Large intestine (tissue), 3 donors: ENCODE results near the gene C20orf96. TPM values are rescaled to one million over a fixed set of nuclear protein-coding genes. Genes with fewer than 3 reads are reported as not detected.
"Not testable (repeated sequence)": the region's sequence is repeated elsewhere in the genome, so short reads cannot be mapped to it uniquely, and the experiment has no call there.

Source experiments
- DNase-seq, 2 donors: peaks; one replicate each; pipeline versions ENCODE4 v3.0.0 to v3.0.0-alpha.2; 2013
- H3K27ac ChIP-seq: one replicate; pipeline ENCODE4 v1.5.1; 2013; ENCODE audit warnings: low read length
- H3K27me3 ChIP-seq: 2 replicates; pipeline ENCODE4 v1.6.1; 2013; ENCODE audit warnings: low read length; ENCODE audit not compliant: control insufficient read depth, insufficient read depth
- H3K36me3 ChIP-seq: 2 replicates; pipeline ENCODE4 v1.6.1; 2013; ENCODE audit warnings: low read length; ENCODE audit not compliant: control insufficient read depth, insufficient read depth
- H3K4me1 ChIP-seq: one replicate; pipeline ENCODE4 v1.6.1; 2013; ENCODE audit warnings: low read length; ENCODE audit not compliant: control insufficient read depth, insufficient read depth
- H3K4me3 ChIP-seq: one replicate; pipeline ENCODE4 v1.5.1; 2013; ENCODE audit warnings: low read length
- H3K9me3 ChIP-seq: one replicate; pipeline ENCODE4 v1.6.1; 2013; ENCODE audit warnings: mild to moderate bottlenecking, low read depth, low read length, moderate library complexity; ENCODE audit not compliant: control insufficient read depth
- WGBS: methylation state at CpG from one replicate; pipeline ENCODE4 v1.1.5; 2013; ENCODE audit warnings: low lambda C conversion rate; ENCODE audit not compliant: insufficient coverage; 5-methylcytosine and 5-hydroxymethylcytosine counted together
- polyA plus RNA-seq: library from polyadenylated mRNA; unstranded; fragments of 120-200 nt; gene quantifications from one replicate; pipeline ENCODE4 v1.2.1, GENCODE V29; 2013

The C20orf96 gene
- polyA plus RNA-seq, 1 donor, result 12.0 TPM

DNA sequence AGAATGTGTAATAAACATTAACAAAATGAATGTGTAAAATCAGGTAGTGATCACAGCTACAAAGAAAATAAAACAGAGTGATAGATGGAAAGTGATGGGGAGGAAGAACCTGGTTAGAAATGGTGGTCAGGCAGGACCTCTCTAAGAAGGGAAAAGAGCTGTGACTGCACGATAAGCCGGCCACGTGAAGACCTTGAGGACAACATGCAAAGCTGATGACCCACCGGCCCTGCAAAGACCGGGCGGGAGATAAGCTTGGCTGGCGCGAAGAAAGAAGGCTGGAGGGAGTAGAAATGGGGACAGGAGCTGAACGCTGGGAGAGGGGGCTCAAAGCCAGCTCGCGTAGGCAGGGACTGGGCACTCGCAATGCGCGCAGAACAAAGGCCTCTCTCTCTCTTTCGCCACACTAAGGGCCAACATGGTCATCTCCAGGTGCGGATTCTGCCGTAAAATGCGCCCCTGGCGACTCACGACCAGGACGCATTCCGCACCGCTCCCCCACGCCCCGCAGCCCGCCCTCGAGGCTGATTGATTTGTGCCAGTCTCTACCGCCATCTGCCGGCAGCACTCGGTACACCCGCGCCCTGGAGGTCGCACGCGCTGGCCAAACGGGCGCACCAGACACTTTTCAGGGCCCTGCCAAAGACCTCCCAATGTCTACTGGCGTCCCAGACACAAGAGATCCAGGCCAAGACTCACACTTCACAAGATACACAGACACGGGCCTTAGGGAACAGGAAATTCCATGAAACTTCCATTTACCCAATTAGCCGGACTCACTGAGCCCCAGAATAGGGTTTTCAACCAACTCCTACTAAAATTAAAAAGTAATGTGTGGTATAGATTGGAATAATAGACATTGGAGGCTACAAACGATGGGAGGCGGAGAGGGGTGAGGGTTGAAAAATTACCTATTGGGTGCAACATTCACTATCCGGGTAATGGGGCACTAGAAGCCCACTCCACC lies 23.7 kb downstream of the C20orf96 start:
- no peak overlapping the region for H3K27ac ChIP-seq
- DNase-seq, result peak; percentile 78
- no peaks in the 10 kb centered on the region for H3K36me3 ChIP-seq
- no CpG with 5 or more reads among the region's 43 CpGs for WGBS
- H3K9me3 ChIP-seq, result no peaks in the 10 kb centered on the region
- H3K27me3 ChIP-seq, result no peaks in the 10 kb centered on the region
- peak overlapping the region; percentile 56 for H3K4me3 ChIP-seq
- peaks cover 4% of the 10 kb centered on the region for H3K4me1 ChIP-seq

DNA sequence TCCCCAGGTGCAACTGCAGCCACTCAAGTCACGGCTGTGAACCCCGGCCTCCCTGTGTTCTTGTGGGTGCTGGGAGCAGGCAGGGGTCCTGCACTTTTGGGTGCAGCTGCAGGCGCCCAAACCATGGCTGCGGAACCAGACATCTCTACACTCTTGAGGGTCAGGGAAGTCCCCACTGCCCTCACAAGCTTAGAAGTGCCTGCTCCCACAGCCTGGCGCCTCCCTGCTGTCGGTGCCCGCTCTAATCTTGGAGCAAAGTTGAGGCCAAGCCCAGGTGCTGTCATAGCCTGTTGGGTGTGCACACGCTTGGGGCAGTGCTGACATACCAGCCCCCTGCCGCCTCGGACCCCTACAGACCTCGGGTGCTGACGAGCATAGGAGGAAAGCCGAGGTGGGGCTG lies 26.8 kb downstream of the C20orf96 start:
- Histone ChIP-seq H3K9me3 (no peaks in the 10 kb centered on the region), H3K36me3 (no peaks in the 10 kb centered on the region), H3K27me3 (peaks cover 5% of the 10 kb centered on the region), H3K4me3 (no peak overlapping the region), H3K4me1 (peaks cover 4% of the 10 kb centered on the region), H3K27ac (no peak overlapping the region)
- DNase-seq, result no peak
- no CpG with 5 or more reads among the region's 13 CpGs for WGBS

DNA sequence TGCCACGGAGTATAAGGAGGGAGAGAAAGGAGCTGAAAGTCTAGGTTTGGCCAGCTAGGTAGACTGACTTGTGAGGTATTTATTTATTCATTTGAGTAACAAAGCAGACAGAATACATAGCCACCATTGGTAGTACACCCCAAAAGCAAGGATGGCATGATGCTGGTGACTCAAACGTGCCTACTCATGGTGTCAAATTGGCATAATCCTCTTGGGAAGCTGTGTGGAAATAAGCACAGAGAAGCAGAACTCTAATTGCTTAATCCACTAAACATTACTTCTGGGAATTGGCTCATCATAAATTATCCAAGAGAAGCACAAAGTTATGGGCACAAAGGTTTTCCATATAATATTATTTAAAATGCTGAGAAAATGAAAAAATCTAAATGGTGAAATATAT lies 30.6 kb downstream of the C20orf96 start:
- Histone ChIP-seq H3K27me3 (peaks cover 12% of the 10 kb centered on the region), H3K36me3 (no peaks in the 10 kb centered on the region), H3K9me3 (no peaks in the 10 kb centered on the region), H3K4me1 (no peaks in the 10 kb centered on the region), H3K27ac (no peak overlapping the region), H3K4me3 (no peak overlapping the region)
- 60% methylated on average over 1 of the region's 2 CpGs for WGBS
- no peak for DNase-seq

DNA sequence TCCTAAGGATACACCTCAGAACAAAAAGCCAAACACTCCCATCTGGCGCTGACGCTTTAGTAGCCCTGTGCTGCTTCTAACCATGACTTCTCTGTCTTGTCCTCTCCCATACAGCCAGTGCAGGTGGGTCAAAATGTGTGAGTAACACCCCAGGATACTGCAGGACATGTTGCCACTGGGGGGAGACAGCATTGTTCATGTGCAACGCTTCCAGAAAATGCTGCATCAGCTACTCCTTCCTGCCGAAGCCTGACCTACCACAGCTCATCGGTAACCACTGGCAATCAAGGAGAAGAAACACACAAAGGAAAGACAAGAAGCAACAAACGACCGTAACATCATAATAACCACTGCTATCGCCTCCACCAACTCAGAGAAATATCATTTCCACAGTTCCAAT lies 31.6 kb downstream of the C20orf96 start:
- DNase-seq, result no peak
- Histone ChIP-seq H3K4me3 (no peak overlapping the region), H3K9me3 (no peaks in the 10 kb centered on the region), H3K27ac (no peak overlapping the region), H3K4me1 (no peaks in the 10 kb centered on the region), H3K36me3 (no peaks in the 10 kb centered on the region), H3K27me3 (peaks cover 12% of the 10 kb centered on the region)
- 100% methylated on average over 2 of the region's 8 CpGs for WGBS

DNA sequence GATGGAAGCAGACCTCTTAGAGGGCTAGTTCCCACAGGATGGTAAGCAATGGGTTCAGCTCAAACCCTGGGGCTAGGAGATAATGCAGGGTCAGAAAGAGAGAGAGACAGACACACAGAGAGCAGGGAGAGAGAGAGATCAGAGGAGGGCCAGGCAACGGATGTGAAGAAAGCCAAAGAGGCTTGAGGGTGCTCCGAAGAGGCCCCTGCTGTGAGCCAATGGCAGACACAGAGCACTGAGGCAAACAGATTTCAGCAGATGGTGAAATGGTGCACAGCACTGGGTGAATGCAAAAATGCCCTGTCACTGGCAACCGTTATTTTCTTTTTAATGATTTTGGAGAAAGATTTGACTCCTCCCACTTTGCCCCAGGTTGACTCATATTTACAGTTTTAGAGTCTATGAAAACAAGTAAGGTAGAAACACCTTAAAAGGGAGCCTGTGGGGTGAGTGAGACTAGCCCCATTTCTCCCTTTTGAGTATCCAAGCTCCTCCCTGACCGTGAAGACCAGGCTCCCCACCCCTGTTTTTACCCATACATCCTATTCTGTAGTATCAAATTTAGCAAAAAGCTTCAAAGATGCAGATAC lies 32.2 kb downstream of the C20orf96 start:
- Histone ChIP-seq H3K36me3 (no peaks in the 10 kb centered on the region), H3K27me3 (peaks cover 12% of the 10 kb centered on the region), H3K27ac (no peak overlapping the region), H3K9me3 (no peaks in the 10 kb centered on the region), H3K4me3 (no peak overlapping the region), H3K4me1 (no peaks in the 10 kb centered on the region)
- no peak for DNase-seq
- WGBS, result 48% methylated on average over 2 of the region's 4 CpGs

DNA sequence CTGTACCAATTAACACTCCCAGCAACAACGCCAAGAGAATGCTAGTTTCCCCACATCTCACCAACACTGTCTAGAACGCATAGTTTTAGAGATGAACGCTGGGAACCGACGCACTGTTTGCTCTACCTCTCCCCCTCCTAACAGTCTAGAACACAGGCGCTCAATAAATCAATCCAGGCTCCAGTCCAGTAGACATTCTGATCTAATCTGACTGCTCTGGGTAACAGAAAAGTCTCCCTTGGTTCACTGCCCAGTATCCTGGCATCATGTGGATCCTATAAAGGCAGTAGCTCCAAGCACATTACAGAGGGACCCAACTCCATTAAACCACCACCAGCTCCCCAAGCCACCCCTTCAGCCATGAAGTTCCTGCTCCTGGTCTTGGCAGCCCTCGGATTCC lies 33.1 kb downstream of the C20orf96 start, which contains the start of gene DEFB132:
DEFB132 (plus strand) TSS at position 306 of the 400 bp plus-strand sequence; CDS start at position 361, 55 bp downstream.
- Histone ChIP-seq H3K27ac (no peak within 1 kb of the TSS), H3K4me1 (no peaks in the 10 kb centered on the region), H3K36me3 (no peaks in the 10 kb centered on the region), H3K4me3 (no peak within 1 kb of the TSS), H3K27me3 (peaks cover 12% of the 10 kb centered on the region), H3K9me3 (no peaks in the 10 kb centered on the region)
- WGBS, result 86% methylated on average over 4 of the region's 7 CpGs
- DNase-seq, result no peak

DNA sequence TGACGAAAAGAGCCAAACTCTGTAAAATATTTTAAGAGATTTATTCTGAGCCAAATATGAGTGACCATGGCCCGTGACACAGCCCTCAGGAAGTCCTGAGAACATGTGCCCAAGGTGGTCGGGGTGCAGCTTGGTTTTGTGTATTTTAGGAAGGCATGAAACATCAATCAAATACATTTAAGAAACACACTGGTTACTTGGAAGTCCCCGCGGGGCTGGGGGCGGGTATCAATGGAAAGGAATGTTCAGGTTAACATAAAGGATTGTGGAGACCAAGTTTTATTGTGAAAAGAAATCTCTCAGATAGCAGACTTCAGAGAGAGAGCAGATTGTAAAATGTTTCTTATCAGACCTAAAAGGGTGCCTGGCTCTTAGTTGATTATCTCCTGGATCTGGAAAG lies 37.1 kb downstream of the C20orf96 start:
- H3K9me3 ChIP-seq, H3K4me1 ChIP-seq, H3K4me3 ChIP-seq, H3K36me3 ChIP-seq, DNase-seq, H3K27ac ChIP-seq: not testable (repeated sequence)
- H3K27me3 ChIP-seq, result peaks cover 10% of the 10 kb centered on the region
- no CpG with 5 or more reads among the region's 6 CpGs for WGBS

DNA sequence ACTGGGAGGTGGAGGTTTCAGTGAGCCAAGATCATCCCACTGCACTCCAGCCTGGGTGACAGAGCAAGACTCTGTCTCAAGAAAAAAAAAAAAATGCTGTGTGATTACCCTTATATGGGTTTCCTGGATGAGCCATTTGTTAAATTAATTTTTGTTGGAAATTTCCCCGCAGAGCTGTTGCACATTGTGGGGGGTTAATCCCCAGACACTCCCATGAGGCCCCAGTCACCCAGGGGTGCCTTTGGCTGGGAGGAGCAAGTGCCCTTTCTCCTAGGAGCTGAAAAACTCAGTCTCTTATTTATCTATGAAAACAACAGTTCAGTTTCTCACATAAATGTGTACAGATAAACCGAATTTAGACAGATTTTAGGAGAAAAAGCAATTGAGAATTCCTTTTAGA lies 37.7 kb downstream of the C20orf96 start:
- no peaks in the 10 kb centered on the region for H3K4me1 ChIP-seq
- no peak overlapping the region for H3K27ac ChIP-seq
- 57% methylated on average over 1 of the region's 2 CpGs for WGBS
- peaks cover 6% of the 10 kb centered on the region for H3K27me3 ChIP-seq
- no peak for DNase-seq
- no peaks in the 10 kb centered on the region for H3K36me3 ChIP-seq
- no peak overlapping the region for H3K4me3 ChIP-seq
- no peaks in the 10 kb centered on the region for H3K9me3 ChIP-seq

DNA sequence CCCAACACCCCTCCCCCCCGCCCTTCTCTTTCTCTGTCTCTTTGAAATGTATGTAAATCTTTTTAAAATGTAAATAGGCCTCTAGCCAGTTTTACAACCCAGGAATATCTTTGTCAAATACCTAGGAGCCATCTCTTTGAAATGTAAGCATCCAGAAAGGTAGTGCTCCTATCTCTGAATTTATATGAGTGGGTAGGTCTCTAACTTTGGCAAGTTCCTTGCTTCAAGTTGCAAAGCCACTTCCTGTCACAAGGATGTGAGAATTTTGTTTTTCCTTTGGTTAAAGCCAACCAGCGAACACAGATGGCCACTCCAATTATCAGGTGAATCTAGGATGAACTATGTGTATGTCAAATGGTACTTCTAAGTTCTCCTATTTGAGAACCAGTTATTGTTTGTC lies 39.2 kb downstream of the C20orf96 start:
- DNase-seq, result no peak
- H3K4me1 ChIP-seq, result no peaks in the 10 kb centered on the region
- WGBS, result no CpG with 5 or more reads among the region's 2 CpGs
- H3K36me3 ChIP-seq, result no peaks in the 10 kb centered on the region
- H3K4me3 ChIP-seq, result no peak overlapping the region
- H3K27ac ChIP-seq, result no peak overlapping the region
- H3K27me3 ChIP-seq, result peaks cover 3% of the 10 kb centered on the region
- H3K9me3 ChIP-seq, result no peaks in the 10 kb centered on the region

DNA sequence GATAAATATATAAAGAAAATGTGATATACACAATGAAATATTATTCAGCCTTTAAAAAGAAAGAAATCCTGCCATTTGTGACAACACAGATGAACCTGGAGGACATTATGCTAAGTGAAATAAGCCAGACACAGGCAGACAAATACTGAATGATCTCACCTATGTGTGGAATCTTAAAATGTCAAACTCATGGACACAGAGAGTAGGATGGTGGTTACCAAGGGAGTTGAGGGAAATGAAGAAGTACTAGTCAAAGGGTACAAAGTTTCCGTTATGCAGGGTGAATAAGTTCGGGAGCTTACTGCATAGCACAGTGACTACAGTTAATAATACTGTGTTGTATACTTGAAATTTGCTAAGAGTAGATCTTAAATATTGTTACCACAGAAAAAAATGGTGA lies 47.6 kb downstream of the C20orf96 start:
- no peaks in the 10 kb centered on the region for H3K9me3 ChIP-seq
- 100% methylated on average over 2 of the region's 2 CpGs for WGBS
- H3K27me3 ChIP-seq, result peaks cover 6% of the 10 kb centered on the region
- no peak for DNase-seq
- no peak overlapping the region for H3K27ac ChIP-seq
- no peak overlapping the region for H3K4me3 ChIP-seq
- no peaks in the 10 kb centered on the region for H3K4me1 ChIP-seq
- no peaks in the 10 kb centered on the region for H3K36me3 ChIP-seq
